OCI-LY1 (cell line): ENCODE data around the gene KEAP1.

Source experiments
- H2AFZ ChIP-seq: fragments of 200-600 bp; sonication (generic), shearing (Covaris generic); 2 replicates; pipeline ENCODE4 v1.6.0; 2014; ENCODE audit warnings: antibody characterized with exemption, mild to moderate bottlenecking, low read length
- H3F3A ChIP-seq: fragments of 200-600 bp; sonication (generic), shearing (Covaris generic); 2 replicates; pipeline ENCODE4 v1.6.0; 2014; ENCODE audit warnings: mild to moderate bottlenecking, antibody characterized with exemption, low read length, moderate library complexity; ENCODE audit not compliant: insufficient read depth
- H3K27ac ChIP-seq: fragments of 200-600 bp; sonication (generic); 2 replicates; pipeline ENCODE4 v1.5.1; 2014; ENCODE audit warnings: low read length, mixed run types, mild to moderate bottlenecking, low read depth; ENCODE audit not compliant: poor library complexity, severe bottlenecking
- H3K27me3 ChIP-seq: fragments of 200-600 bp; sonication (generic); 2 replicates; pipeline ENCODE4 v1.6.0; 2014; ENCODE audit warnings: antibody characterized with exemption, mild to moderate bottlenecking, low read length, moderate library complexity; ENCODE audit not compliant: insufficient read depth
- H3K36me3 ChIP-seq: fragments of 200-600 bp; sonication (generic); 2 replicates; pipeline ENCODE4 v1.6.1; 2014; ENCODE audit warnings: mild to moderate bottlenecking, antibody characterized with exemption, low read length, moderate library complexity, mixed read lengths; ENCODE audit not compliant: insufficient read depth
- H3K4me1 ChIP-seq: fragments of 200-600 bp; sonication (generic); 2 replicates; pipeline ENCODE4 v1.5.1; 2014; ENCODE audit warnings: mild to moderate bottlenecking, low read length, moderate library complexity; ENCODE audit not compliant: insufficient read depth, severe bottlenecking
- H3K4me2 ChIP-seq: fragments of 200-600 bp; sonication (generic), shearing (Covaris generic); 2 replicates; pipeline ENCODE4 v1.6.1; 2014; ENCODE audit warnings: low read length
- H3K4me3 ChIP-seq: fragments of 200-600 bp; sonication (generic); 2 replicates; pipeline ENCODE4 v1.5.1; 2014; ENCODE audit warnings: low read length, low read depth, mild to moderate bottlenecking, mixed read lengths; ENCODE audit not compliant: poor library complexity, severe bottlenecking
- H3K79me2 ChIP-seq: fragments of 200-600 bp; shearing (Covaris generic); 2 replicates; pipeline ENCODE4 v1.6.1; 2016; ENCODE audit warnings: mixed run types, low read length, mixed read lengths; ENCODE audit not compliant: insufficient read depth
- H3K9ac ChIP-seq: fragments of 200-600 bp; sonication (generic), shearing (Covaris generic); 2 replicates; pipeline ENCODE4 v1.6.1; 2014; ENCODE audit warnings: mild to moderate bottlenecking, low read length, mixed read lengths
- H3K9me2 ChIP-seq: fragments of 200-600 bp; sonication (generic), shearing (Covaris generic); 2 replicates; pipeline ENCODE4 v1.6.1; 2014; ENCODE audit warnings: low read depth, mild to moderate bottlenecking, low read length, mixed read lengths
- H3K9me3 ChIP-seq: fragments of 200-600 bp; shearing (Covaris generic); 2 replicates; pipeline ENCODE4 v1.6.1; 2014; ENCODE audit warnings: low read length, mixed read lengths
- H4K20me1 ChIP-seq: fragments of 200-600 bp; sonication (generic), shearing (Covaris generic); 2 replicates; pipeline ENCODE4 v1.6.0; 2016; ENCODE audit warnings: mild to moderate bottlenecking, low read length; ENCODE audit not compliant: insufficient read depth
- EZH2 ChIP-seq: fragments of 200-600 bp; sonication (generic), shearing (Covaris generic); IDR thresholded peaks from 2 replicates; pipeline ENCODE4 v1.8.0; 2017; ENCODE audit warnings: borderline replicate concordance, mixed run types, mild to moderate bottlenecking, antibody characterized with exemption, low read length, moderate library complexity, mixed read lengths
- TF ChIP-seq, protein P1 (sequence below): fragments of 200-600 bp; sonication (generic), shearing (Covaris generic); IDR thresholded peaks from 2 replicates; pipeline ENCODE4 v1.5.1; 2017; ENCODE audit warnings: mild to moderate bottlenecking, antibody characterized with exemption, low read length, moderate library complexity, mixed read lengths

The KEAP1 gene

DNA sequence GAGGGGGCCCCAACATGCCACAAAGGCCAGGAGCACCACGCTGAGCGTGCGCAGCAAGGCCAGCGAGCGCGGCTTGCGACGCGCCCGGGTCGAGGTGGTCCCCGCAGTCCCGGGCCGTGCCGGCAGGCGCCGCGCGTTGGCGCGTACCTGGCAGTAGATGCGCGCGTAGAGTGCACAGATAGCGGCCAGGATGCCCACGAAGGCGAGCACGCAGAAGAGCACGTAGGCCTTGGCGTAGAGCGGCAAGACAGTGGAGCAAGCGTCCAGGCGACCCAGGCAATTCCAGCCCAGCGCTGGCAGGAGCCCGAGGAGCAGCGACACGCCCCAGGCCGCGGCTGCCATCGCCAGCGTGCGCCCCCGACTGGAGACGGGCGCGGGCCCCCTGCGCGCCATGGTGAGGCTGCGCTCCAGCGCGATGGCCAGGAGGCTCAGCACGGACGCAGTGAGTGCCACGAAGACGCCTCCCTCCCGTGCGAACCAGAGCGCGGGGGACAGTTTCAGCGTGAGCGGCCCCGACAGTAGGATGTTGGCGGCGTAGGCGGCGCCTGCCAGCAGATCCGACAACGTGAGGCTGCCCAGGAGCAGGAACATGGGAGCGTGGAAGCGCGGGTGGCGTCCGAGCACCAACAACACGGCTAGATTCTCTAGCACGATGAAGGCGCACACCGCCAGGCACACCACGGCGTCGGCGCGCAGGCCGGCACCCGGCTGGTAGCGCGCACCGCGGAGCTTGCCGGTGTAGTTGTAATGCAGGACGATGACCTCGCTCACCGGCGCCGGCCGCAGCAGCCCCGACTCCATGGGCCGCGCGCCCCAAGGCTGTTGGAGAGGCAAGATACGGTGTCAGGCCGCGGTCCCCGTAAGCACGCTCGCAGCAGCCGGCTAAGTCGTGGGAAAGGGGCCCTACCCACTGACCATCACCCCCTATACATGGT, 11.3 kb upstream of the KEAP1 start:
- H3K4me1 ChIP-seq = no peaks in the 10 kb centered on the region

DNA sequence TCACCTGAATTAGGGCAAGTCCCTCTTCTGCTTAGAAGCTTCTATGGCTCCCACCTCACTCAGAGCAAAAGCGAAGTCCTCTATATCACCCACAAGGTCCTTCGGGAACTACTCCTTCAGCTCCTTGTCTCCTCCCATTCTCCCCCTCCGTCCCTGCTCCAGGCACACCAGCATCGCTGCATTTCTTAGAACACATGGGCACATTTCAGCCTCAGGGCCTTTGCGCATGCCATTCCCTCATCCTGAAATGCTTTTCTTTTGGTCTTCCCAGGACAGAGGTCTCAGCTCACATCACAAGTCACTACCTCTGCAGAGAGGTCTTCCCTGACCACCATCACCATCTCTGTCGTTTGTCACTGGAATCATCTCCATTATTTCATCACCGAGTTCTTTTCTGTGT, 10.1 kb upstream of the KEAP1 start:
- Histone ChIP-seq H3K9me3 (no peaks in the 10 kb centered on the region), H4K20me1 (no peaks in the 10 kb centered on the region), H3K27me3 (0 out of 2 replicates have a peak, but pooled peaks cover 4% of the 10 kb centered on the region), H3K4me2 (no peak overlapping the region), H3K9ac (no peak overlapping the region), H3K27ac (no peak overlapping the region), H3K9me2 (no peaks in the 10 kb centered on the region), H2AFZ (no peak overlapping the region), H3K36me3 (no peaks in the 10 kb centered on the region), H3K4me1 (no peaks in the 10 kb centered on the region), H3F3A (no peaks in the 10 kb centered on the region), H3K4me3 (no peak overlapping the region), H3K79me2 (no peaks in the 10 kb centered on the region)
- no peak for TF ChIP-seq EZH2
- TF ChIP-seq, protein P1, sequence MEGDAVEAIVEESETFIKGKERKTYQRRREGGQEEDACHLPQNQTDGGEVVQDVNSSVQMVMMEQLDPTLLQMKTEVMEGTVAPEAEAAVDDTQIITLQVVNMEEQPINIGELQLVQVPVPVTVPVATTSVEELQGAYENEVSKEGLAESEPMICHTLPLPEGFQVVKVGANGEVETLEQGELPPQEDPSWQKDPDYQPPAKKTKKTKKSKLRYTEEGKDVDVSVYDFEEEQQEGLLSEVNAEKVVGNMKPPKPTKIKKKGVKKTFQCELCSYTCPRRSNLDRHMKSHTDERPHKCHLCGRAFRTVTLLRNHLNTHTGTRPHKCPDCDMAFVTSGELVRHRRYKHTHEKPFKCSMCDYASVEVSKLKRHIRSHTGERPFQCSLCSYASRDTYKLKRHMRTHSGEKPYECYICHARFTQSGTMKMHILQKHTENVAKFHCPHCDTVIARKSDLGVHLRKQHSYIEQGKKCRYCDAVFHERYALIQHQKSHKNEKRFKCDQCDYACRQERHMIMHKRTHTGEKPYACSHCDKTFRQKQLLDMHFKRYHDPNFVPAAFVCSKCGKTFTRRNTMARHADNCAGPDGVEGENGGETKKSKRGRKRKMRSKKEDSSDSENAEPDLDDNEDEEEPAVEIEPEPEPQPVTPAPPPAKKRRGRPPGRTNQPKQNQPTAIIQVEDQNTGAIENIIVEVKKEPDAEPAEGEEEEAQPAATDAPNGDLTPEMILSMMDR = no peak

More for the DNA sequence above, 11.3 kb upstream of the KEAP1 start:
- no peaks in the 10 kb centered on the region for H4K20me1 ChIP-seq
- no peaks in the 10 kb centered on the region for H3F3A ChIP-seq
- TF ChIP-seq, protein P1 = no peak
- no peaks in the 10 kb centered on the region for H3K9me3 ChIP-seq
- H3K9ac ChIP-seq = no peak overlapping the region
- H3K9me2 ChIP-seq = no peaks in the 10 kb centered on the region
- 0 out of 2 replicates have a peak, but pooled peaks cover 4% of the 10 kb centered on the region for H3K27me3 ChIP-seq
- H2AFZ ChIP-seq = no peak overlapping the region
- H3K36me3 ChIP-seq = no peaks in the 10 kb centered on the region
- H3K4me2 ChIP-seq = no peak overlapping the region
- no peak overlapping the region for H3K4me3 ChIP-seq
- H3K27ac ChIP-seq = no peak overlapping the region
- H3K79me2 ChIP-seq = no peaks in the 10 kb centered on the region

DNA sequence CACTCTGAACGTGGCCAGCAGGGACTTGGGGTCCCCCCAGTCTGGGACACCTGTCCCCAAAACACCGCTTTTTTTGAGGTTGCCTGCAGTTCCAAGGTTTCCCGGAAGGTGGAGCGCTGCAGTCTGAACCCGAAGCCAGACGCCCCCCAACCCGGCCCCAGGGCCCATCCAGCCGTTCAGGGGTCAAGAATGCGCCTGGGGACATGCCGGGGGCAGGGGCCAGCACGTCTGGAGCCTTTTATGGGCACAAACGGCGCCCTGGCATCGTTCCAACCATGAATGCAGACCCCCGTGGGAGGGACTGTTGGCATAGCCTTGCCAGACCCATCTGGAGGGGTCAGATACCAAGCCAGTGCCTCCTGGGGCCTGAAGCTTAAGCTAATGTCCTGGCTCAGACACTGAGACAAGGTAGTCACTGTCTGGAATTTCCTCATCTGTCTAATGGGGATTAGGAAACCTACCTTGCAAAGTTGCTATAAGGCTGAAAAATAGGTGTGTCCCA, 7.2 kb upstream of the KEAP1 start:
- H3K9me2 ChIP-seq = no peaks in the 10 kb centered on the region
- H3K4me3 ChIP-seq = no peak overlapping the region
- H3K27ac ChIP-seq = no peak overlapping the region
- H2AFZ ChIP-seq = no peak overlapping the region
- H3K9ac ChIP-seq = no peak overlapping the region
- no peaks in the 10 kb centered on the region for H3K36me3 ChIP-seq
- no peaks in the 10 kb centered on the region for H3K27me3 ChIP-seq
- no peaks in the 10 kb centered on the region for H3K9me3 ChIP-seq
- no peak overlapping the region for H3K4me2 ChIP-seq
- no peaks in the 10 kb centered on the region for H4K20me1 ChIP-seq
- no peaks in the 10 kb centered on the region for H3K79me2 ChIP-seq
- H3K4me1 ChIP-seq = no peaks in the 10 kb centered on the region
- TF ChIP-seq, protein P1 = peak; percentile 91
- no peak for TF ChIP-seq EZH2
- H3F3A ChIP-seq = no peaks in the 10 kb centered on the region
